GM23338 (cell line): ENCODE data around the gene ABCG2. TPM values are rescaled to one million over a fixed set of nuclear protein-coding genes. Genes with fewer than 3 reads are reported as not detected.
A peak's percentile ranks its signal among the peaks of the same experiment; 100 is the strongest.

Experiments used
- ATAC-seq: fragments of 200-7000 bp; cut with Tn5 transposase; 3 replicates; pipeline ENCODE4 v1.9.1; 2020
- DNase-seq: peaks from one replicate; pipeline ENCODE4 v3.0.0-alpha.2; 2015; ENCODE audit warnings: low spot score
- H2AFZ ChIP-seq: fragments of 200-600 bp; sonication (generic); 2 replicates; pipeline ENCODE4 v1.8.0; 2016; ENCODE audit warnings: antibody characterized with exemption, mild to moderate bottlenecking, moderate library complexity
- H3F3A ChIP-seq: fragments of 200-600 bp; sonication (generic); replicated peaks from 2 replicates; pipeline ENCODE4 v1.8.0; 2017; ENCODE audit warnings: antibody characterized with exemption, mixed run types, low read depth
- H3K27ac ChIP-seq: fragments of 200-600 bp; sonication (generic); 2 replicates; pipeline ENCODE4 v1.6.1; 2016; ENCODE audit warnings: low read depth
- H3K27me3 ChIP-seq: fragments of 200-600 bp; sonication (generic); 2 replicates; pipeline ENCODE4 v1.8.0; 2016; ENCODE audit warnings: mild to moderate bottlenecking, mixed run types, moderate library complexity; ENCODE audit not compliant: insufficient read depth
- H3K36me3 ChIP-seq: fragments of 200-600 bp; sonication (generic); 2 replicates; pipeline ENCODE4 v1.8.0; 2016; ENCODE audit warnings: mild to moderate bottlenecking; ENCODE audit not compliant: insufficient read depth
- H3K4me1 ChIP-seq: fragments of 200-600 bp; sonication (generic); 2 replicates; pipeline ENCODE4 v1.8.0; 2016; ENCODE audit warnings: mild to moderate bottlenecking, moderate library complexity; ENCODE audit not compliant: insufficient read depth
- H3K4me2 ChIP-seq: fragments of 200-600 bp; sonication (generic); 2 replicates; pipeline ENCODE4 v1.7.1; 2017; ENCODE audit warnings: mixed run types
- H3K4me3 ChIP-seq: fragments of 200-600 bp; sonication (generic); 2 replicates; pipeline ENCODE4 v1.6.1; 2016; ENCODE audit warnings: mixed run types
- H3K79me2 ChIP-seq: fragments of 200-600 bp; sonication (generic); replicated peaks from 2 replicates; pipeline ENCODE4 v1.8.0; 2017; ENCODE audit warnings: mild to moderate bottlenecking; ENCODE audit not compliant: insufficient read depth
- H3K9me2 ChIP-seq: fragments of 200-600 bp; sonication (generic); 2 replicates; pipeline ENCODE4 v1.8.0; 2017; ENCODE audit not compliant: insufficient read depth
- H4K20me1 ChIP-seq: fragments of 200-600 bp; sonication (generic); replicated peaks from 2 replicates; pipeline ENCODE4 v1.8.0; 2017; ENCODE audit warnings: mild to moderate bottlenecking; ENCODE audit not compliant: insufficient read depth
- H3K27ac Mint-ChIP-seq: 2 replicates; pipeline ENCODE4 v1.8.0; 2020; ENCODE audit warnings: inconsistent platforms, mild to moderate bottlenecking, moderate library complexity, mixed read lengths
- H3K27me3 Mint-ChIP-seq: 3 replicates; pipeline ENCODE4 v1.8.0; 2022; ENCODE audit warnings: low read depth, mild to moderate bottlenecking, moderate library complexity, mixed read lengths, inconsistent platforms; ENCODE audit not compliant: insufficient read depth, poor library complexity
- H3K36me3 Mint-ChIP-seq: 3 replicates; pipeline ENCODE4 v1.8.0; 2021; ENCODE audit warnings: low read depth, mild to moderate bottlenecking, inconsistent platforms, moderate library complexity, mixed read lengths
- H3K4me1 Mint-ChIP-seq: 3 replicates; pipeline ENCODE4 v1.8.0; 2020; ENCODE audit warnings: mild to moderate bottlenecking, inconsistent platforms, mixed read lengths
- H3K4me3 Mint-ChIP-seq: 3 replicates; pipeline ENCODE4 v1.8.0; 2021; ENCODE audit warnings: moderate library complexity, mild to moderate bottlenecking, inconsistent platforms, mixed read lengths
- H3K9me3 Mint-ChIP-seq: 3 replicates; pipeline ENCODE4 v1.8.0; 2020; ENCODE audit warnings: moderate library complexity, mild to moderate bottlenecking, inconsistent platforms, mixed read lengths
- CREB1 ChIP-seq: fragments of 250-450 bp; sonication (Bioruptor Pico); IDR thresholded peaks from 2 replicates; pipeline ENCODE4 v1.5.0; 2020; ENCODE audit warnings: low read depth, mild to moderate bottlenecking, moderate library complexity
- JUNB ChIP-seq: IDR thresholded peaks from one replicate; pipeline ENCODE4 v1.6.1; 2016; ENCODE audit warnings: antibody characterized with exemption; ENCODE audit not compliant: unreplicated experiment
- NANOG ChIP-seq: IDR thresholded peaks from 2 replicates; pipeline ENCODE4 v1.6.1; 2016; ENCODE audit warnings: antibody characterized with exemption, borderline replicate concordance
- POLR2AphosphoS5 ChIP-seq: IDR thresholded peaks from 2 replicates; pipeline ENCODE4 v1.6.1; 2016; ENCODE audit warnings: antibody characterized with exemption, low read depth
- STAT1 ChIP-seq: IDR thresholded peaks from one replicate; pipeline ENCODE4 v1.6.1; 2016; ENCODE audit warnings: antibody characterized with exemption; ENCODE audit not compliant: unreplicated experiment
- ZNF331 ChIP-seq: fragments of 250-450 bp; sonication (Bioruptor Pico); IDR thresholded peaks from 2 replicates; pipeline ENCODE4 v1.5.0; 2020; ENCODE audit warnings: low read depth, mild to moderate bottlenecking, moderate library complexity
- long read RNA-seq: library from polyadenylated mRNA; unstranded; transcript quantifications from one replicate; pipeline ENCODE4 v2.0.0, GENCODE V29; 2020; ENCODE audit not compliant: unreplicated experiment
- polyA plus RNA-seq: library from polyadenylated mRNA; unstranded; fragments of >200 nt; fragmentation: Nextera tagmentation; extraction: Ambion mirVana; gene quantifications from 2 replicates; pipeline ENCODE4 v1.2.1, GENCODE V29; 2016
- total RNA-seq: library from RNA; depleted of rRNA; stranded (reverse); fragments of >200 nt; shearing (Covaris generic); gene quantifications from 2 replicates; pipeline ENCODE4 v1.2.3, GENCODE V29; 2014; rRNA removed
- TF ChIP-seq, protein P1 (sequence below): IDR thresholded peaks from one replicate; pipeline ENCODE4 v1.6.1; 2018; ENCODE audit warnings: antibody characterized with exemption; ENCODE audit not compliant: unreplicated experiment
- TF ChIP-seq, protein P2 (sequence below): IDR thresholded peaks from 2 replicates; pipeline ENCODE4 v1.6.1; 2016; ENCODE audit warnings: antibody characterized with exemption

Gene ABCG2
- 6.1 and 10.6 TPM in 2 replicates for total RNA-seq
- polyA plus RNA-seq = 1.5 and 2.2 TPM in 2 replicates
- long read RNA-seq, full-length matches to known transcripts = 1 of 1 reads
- long read RNA-seq, partial matches to known transcripts = 0 of 1 reads
- long read RNA-seq, other reads (novel, unspliced or antisense) = 0 of 1 reads

DNA sequence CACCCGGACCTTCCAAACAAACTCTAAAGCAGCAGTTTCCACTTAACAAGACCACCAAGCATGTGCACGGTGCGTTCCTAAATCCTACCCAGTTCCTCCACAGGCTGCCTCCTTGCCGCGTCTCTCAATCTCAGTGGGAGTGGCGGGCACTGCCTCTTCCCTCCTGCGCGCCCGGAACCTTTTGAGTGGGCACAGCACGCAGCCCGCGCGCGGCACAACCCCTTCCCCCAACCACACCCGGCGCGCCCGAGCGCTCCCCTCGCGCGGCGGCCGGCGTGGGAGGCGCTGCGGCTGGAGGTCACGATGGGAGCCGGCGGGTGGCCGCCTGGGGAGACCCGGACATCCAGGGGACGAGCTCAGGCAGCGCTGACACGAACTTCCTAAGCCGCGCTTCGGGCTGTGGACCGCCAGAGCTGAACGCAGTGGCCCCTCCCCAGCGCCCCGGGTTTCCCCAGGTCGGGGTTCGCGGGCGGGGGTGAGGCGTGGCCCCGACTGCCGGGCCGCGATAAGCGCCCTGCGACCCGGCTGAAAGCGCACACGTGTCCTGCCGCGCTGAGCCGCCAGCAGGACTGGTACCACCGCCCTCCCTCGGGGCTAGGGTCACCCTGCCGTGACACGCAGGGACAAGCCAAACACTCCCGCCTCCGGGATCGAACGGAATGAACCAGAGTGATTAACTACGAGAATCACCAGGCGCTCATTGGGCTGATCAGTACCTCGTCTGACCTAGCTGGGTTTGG lies at the start of gene ABCG2:
ABCG2 (minus strand) TSS at position 151 of the 740 bp plus-strand sequence. CDS start 18,644 bp downstream, outside the sequence.
- H3K4me3 ChIP-seq = peak within 1 kb of the TSS; percentile 69
- Mint-ChIP-seq H3K27ac (no peak within 1 kb of the TSS), H3K27me3 (peaks cover 13% of the 10 kb centered on the region), H3K4me3 (peak within 1 kb of the TSS; percentile 78), H3K36me3 (no peaks in the 10 kb centered on the region), H3K9me3 (no peaks in the 10 kb centered on the region; the same call in 2 of the 3 replicates), H3K4me1 (peaks cover 28% of the 10 kb centered on the region)
- H3K4me2 ChIP-seq = peak within 1 kb of the TSS; percentile 93
- H3K9me2 ChIP-seq = no peaks in the 10 kb centered on the region
- peaks cover 7% of the 10 kb centered on the region; the same call in 1 of the 2 replicates for H3F3A ChIP-seq
- ATAC-seq (peak; percentile 88), DNase-seq (peak; percentile 84)
- no peak for TF ChIP-seq CREB1 (CRISPR knock-in tag)
- no peak for TF ChIP-seq JUNB
- peak; percentile 15 for TF ChIP-seq POLR2AphosphoS5
- H3K27me3 ChIP-seq = peaks cover 24% of the 10 kb centered on the region
- H2AFZ ChIP-seq = peak within 1 kb of the TSS; percentile 98
- no peaks in the 10 kb centered on the region for H4K20me1 ChIP-seq
- H3K27ac ChIP-seq = no peak within 1 kb of the TSS
- peaks cover 30% of the 10 kb centered on the region for H3K4me1 ChIP-seq
- H3K36me3 ChIP-seq = no peaks in the 10 kb centered on the region
- H3K79me2 ChIP-seq = no peaks in the 10 kb centered on the region

DNA sequence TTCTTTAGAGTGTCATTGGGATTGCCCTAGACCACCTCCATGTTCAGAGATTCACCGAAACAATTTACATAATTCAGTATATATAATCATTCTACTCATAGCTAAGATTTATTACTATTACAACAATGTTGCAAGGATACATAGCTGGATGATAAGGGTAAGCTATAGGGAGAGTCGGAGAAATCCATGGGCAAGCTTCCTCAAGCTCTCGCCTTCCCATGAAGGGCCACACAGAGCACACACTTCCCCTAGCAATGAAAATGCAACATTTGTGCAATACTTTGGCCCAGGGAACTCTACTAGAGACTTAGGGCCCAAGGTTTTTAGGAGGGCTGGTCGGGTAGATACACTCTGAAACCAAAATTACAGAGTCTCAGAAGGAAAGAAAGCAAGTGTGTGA lies 49.7 kb upstream of the ABCG2 start:
- no peaks in the 10 kb centered on the region for H3K27me3 ChIP-seq
- no peaks in the 10 kb centered on the region for H3F3A ChIP-seq
- peaks cover 2% of the 10 kb centered on the region for H3K27me3 Mint-ChIP-seq
- no peak overlapping the region for H3K4me3 ChIP-seq
- no peak overlapping the region for H3K27ac ChIP-seq
- H3K27ac Mint-ChIP-seq = no peak overlapping the region
- peak overlapping the region; percentile 74; the same call in 1 of the 2 replicates for H2AFZ ChIP-seq
- H3K9me2 ChIP-seq = no peaks in the 10 kb centered on the region
- H4K20me1 ChIP-seq = no peaks in the 10 kb centered on the region
- ATAC-seq (no peak), DNase-seq (no peak)
- TF ChIP-seq, protein P1, sequence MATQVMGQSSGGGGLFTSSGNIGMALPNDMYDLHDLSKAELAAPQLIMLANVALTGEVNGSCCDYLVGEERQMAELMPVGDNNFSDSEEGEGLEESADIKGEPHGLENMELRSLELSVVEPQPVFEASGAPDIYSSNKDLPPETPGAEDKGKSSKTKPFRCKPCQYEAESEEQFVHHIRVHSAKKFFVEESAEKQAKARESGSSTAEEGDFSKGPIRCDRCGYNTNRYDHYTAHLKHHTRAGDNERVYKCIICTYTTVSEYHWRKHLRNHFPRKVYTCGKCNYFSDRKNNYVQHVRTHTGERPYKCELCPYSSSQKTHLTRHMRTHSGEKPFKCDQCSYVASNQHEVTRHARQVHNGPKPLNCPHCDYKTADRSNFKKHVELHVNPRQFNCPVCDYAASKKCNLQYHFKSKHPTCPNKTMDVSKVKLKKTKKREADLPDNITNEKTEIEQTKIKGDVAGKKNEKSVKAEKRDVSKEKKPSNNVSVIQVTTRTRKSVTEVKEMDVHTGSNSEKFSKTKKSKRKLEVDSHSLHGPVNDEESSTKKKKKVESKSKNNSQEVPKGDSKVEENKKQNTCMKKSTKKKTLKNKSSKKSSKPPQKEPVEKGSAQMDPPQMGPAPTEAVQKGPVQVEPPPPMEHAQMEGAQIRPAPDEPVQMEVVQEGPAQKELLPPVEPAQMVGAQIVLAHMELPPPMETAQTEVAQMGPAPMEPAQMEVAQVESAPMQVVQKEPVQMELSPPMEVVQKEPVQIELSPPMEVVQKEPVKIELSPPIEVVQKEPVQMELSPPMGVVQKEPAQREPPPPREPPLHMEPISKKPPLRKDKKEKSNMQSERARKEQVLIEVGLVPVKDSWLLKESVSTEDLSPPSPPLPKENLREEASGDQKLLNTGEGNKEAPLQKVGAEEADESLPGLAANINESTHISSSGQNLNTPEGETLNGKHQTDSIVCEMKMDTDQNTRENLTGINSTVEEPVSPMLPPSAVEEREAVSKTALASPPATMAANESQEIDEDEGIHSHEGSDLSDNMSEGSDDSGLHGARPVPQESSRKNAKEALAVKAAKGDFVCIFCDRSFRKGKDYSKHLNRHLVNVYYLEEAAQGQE = no peak
- no peak for TF ChIP-seq STAT1
- no peak for TF ChIP-seq ZNF331 (CRISPR knock-in tag)
- TF ChIP-seq, protein P2, sequence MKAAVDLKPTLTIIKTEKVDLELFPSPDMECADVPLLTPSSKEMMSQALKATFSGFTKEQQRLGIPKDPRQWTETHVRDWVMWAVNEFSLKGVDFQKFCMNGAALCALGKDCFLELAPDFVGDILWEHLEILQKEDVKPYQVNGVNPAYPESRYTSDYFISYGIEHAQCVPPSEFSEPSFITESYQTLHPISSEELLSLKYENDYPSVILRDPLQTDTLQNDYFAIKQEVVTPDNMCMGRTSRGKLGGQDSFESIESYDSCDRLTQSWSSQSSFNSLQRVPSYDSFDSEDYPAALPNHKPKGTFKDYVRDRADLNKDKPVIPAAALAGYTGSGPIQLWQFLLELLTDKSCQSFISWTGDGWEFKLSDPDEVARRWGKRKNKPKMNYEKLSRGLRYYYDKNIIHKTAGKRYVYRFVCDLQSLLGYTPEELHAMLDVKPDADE = no peak
- no peak for TF ChIP-seq JUNB
- no peak for TF ChIP-seq POLR2AphosphoS5
- no peak for TF ChIP-seq NANOG
- no peaks in the 10 kb centered on the region for H3K79me2 ChIP-seq
- no peak overlapping the region for H3K4me3 Mint-ChIP-seq
- H3K36me3 ChIP-seq = no peaks in the 10 kb centered on the region
- no peaks in the 10 kb centered on the region for H3K36me3 Mint-ChIP-seq
- no peaks in the 10 kb centered on the region for H3K9me3 Mint-ChIP-seq
- H3K4me2 ChIP-seq = no peak overlapping the region
- H3K4me1 ChIP-seq = peaks cover 12% of the 10 kb centered on the region; the same call in 1 of the 2 replicates
- H3K4me1 Mint-ChIP-seq = peaks cover 5% of the 10 kb centered on the region
